GM21360 (cell line): Measurements from ENCODE around the gene RAC3.

Experiments
- ATAC-seq: cut with Tn5 transposase; IDR thresholded peaks from one replicate; pipeline ENCODE4 v1.9.1; 2021; ENCODE audit warnings: mild to moderate bottlenecking, moderate library complexity; ENCODE audit not compliant: unreplicated experiment

Gene RAC3

DNA sequence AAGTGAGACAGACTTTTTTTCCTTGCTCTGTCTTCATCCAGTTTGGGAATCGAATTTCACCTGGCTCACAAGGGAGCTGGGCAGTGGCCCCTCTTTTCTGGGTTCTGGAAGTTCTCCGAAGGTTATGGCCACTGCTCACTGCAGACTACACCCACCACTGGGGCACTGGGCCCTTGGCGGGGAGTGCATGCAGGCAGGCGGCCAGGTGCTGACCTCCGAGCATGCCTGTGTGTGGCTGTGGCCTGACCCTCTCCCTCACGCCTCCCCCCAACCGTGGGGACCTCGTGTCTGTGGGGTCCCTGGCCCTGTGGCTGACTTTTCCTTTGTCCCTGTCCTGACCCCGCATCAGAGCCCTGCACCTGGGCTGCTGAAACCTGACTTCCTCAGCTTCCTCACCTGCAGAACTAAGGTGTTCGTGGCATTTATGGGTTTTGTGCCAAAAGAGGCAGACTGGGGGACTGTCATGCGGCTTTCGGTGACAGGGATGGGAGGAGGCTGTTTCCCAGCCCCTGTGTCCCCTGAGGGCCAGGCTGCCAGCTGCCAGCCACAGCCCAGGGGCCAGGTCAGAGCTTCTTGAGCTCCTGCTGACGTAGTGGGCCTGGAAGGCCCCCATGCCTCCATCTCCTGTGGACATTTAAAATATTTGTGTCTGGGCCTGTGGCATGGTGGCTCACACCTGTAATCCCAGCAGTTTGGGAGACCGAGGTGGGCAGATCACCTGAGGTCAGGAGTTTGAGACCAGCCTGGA is 32.6 kb upstream of the RAC3 start:
- no peak for ATAC-seq

DNA sequence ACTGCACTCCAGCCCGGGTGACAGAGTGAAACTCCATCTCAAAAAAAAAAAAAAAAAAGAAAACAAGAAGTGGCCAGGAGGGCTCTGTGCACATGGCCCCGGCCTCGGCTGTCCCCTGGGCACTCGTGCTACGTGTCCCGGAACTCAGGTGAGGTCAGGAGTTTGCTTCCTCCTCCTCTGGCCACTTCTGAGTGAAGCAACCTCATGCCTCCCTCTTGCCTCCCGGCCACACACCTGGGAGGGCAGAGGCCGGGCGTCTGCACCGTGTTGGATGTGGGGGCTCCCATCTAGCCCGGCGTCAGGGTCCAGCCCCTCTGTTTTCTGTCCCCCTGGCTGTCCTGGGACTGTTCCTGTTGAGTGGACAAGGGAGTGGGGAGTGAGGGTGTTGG is 31.9 kb upstream of the RAC3 start:
- ATAC-seq = no peak

DNA sequence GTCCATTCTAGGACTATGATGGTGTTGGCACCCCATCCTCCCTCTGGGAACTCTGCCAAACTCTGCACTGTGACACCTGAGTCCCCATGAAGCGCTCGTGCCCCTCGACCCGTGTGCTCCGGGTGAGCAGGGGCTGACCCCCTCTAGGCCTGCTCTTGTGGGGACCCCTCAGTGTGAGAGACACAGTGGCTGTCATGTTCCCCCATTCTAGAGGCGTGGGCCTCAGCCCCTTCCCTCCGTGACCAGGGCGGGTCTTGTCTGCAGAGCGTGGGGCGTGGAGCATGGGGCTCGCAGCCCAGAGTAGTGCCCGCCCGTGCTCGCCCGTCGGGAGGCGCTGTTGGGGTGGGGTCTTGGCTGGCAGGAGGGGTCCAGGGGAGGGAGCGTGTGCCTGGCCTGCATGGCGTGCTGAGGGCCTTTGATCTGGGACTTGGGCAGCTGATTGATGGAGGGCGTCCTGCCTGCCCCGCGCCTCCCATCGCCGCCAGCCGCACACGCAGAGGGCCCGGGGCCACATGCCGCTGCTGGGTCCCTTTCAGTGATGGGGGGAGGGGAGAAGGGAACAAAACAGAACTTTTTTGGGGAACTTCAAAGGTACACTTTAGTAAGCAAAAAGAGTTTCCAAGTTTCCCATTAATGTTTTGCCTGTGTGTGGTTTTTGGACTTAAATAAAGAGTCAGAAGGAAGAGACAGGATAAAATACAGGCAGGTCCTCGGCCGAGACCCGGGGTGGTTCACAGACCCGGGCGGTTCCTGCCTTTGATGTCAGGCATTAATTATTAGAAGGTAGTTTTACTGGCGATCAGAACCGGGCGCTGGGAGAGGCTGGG is 31.3 kb upstream of the RAC3 start:
- no peak for ATAC-seq

DNA sequence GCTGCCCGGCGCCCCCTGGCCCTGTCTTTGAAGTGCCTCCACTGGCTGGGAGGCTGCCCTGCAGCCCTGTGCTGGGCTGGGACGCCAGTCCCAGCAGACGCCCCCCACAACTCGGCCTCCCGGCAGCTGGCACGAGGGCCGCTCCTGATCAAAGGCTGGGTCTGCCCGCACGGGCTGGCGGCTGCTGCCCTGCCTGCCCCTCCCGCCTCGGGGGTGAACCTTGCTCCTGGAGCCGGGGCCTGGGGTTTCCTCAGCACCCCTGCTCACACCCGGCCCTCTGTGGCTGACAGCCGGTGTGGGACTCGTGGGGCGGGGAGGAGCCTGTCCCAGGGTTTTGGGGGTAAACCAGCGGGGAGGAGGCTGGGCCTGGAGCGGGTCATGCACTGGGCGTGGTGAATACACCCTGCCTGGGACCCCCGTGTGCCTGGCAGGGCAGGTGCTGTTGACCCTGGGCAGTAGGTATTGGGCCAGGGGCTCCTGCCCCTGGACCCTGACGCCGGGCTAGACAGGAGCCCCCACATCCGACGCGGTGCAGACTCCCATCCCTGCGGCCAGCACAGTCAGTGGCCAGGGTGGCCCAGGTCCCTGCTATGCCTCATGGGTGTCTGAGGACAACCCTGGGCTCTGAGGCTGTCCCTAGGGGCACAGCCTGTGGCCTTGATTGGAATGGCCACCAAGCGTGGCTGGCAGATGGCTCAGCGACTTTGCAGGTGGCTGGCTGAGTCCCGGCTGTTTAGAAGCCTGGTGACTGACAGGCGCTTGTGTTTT is 30.5 kb upstream of the RAC3 start:
- no peak for ATAC-seq

DNA sequence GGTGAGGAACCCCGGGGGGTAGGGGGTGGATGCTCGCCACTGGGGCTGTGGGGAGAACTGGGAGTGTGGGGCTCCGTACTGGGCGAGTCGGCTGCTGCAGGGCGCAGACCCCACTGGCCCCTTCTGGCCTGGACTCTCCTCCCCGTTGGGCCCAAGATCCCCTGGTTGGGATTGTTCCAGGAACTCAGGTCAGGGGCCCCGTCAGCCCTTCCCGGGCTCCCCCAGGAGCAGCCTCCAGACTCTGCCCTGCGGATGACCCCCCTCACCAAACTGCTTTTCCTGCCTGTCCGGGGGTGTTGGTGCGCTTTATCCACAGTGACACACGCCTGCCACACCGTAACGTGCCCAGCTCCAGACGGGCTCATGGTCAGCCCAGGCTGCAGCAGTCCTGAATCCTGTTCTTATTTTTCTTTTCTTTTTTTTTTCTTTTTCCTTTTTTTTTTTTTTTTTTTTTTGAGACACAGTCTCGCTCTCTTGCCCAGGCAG is 29.9 kb upstream of the RAC3 start:
- ATAC-seq = no peak

DNA sequence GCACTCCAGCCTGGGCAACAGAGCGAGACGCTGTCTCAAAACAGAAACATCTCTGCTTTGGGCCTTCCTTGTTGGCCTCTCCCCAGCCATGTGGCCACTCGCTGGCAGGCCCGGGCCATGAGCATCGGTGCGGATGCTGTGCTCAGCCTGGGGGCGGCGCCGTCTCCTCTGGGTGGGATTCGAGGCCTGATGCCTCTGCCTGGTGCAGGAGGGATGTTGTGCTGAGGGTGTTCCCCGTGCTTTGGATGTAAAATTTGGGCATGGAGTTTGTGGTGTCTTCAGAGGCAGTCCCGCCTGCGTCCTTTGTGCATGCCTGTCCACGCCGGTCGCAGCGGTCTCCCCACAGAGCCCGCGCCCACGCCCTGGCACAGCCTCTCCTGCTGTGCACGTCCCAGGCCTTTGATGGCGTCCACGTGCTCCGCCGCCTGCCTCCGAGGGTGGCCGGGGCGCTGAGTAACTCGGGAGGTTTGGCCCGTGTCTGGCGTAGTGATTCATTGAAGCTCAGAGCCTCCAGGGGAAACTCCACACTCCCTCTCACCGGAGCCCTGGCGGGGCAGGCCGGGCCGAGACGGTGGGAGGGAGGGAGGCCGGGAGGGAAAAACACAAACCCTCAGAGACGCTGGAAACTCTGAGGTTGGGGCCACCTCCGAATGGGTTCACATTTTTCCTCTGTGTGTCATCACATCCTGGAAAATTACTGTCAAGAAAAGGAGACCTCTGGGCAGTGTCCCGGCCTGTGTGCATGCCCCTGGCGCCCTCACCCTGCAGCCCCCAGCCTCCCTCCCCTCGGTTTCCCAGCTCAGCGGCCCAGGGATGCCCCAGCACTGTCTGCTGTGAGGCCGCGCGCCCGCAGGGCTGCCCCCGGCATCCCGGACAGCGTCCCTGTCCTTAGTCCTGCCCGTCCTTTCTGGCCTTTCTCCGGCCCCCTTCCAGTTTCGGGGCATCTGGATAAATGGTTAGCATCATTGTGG is 27.8 kb upstream of the RAC3 start:
- ATAC-seq = no peak

GRCh38 chr17:82004517-82005455 is 26.7 kb upstream of the RAC3 start:
- ATAC-seq = no peak

GRCh38 chr17:82005701-82006348 is 25.7 kb upstream of the RAC3 start:
- no peak for ATAC-seq

DNA sequence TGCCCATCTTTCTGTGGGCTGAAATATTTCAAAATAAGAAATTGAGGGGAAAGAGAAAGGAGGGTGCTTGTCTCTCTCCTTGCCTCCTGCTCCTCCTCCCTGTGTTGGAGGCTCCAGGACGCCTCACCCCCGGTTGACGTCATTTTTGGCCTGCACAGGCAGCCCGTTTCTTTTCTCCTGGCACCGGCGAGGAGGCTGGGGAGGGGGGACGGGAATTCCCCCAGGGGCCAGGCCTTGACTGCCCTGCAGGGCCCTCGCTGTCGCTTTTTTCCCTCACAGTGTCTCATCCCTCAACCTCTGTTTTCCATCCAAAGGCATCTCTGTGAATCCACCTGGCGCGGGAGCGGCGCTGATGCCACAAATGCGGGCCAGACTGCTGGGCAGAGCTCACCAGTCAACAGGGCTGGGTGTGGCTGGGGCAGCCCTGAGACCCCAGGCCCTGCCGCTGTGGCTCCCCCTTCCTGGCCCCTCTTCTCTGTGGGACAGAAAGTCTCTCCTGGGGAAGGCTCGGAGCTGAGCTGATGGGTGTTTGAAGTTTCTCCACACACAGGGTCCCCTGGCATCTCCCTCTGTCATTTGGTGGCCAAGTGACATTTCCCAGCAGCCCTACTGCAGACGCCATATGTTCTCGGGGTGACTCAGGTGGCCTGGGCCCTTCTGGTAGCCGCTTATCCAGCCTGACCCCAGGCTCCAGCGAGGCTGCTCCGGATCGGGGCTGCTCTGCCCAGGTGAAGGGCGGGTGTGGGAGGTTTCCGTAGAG is 24.8 kb upstream of the RAC3 start:
- ATAC-seq = no peak

- no peak for ATAC-seq
Measured at GRCh38 chr17:82007228-82007494, 24.3 kb upstream of the RAC3 start.

- ATAC-seq = no peak
Measured at GRCh38 chr17:82007495-82008257, 23.8 kb upstream of the RAC3 start.

DNA sequence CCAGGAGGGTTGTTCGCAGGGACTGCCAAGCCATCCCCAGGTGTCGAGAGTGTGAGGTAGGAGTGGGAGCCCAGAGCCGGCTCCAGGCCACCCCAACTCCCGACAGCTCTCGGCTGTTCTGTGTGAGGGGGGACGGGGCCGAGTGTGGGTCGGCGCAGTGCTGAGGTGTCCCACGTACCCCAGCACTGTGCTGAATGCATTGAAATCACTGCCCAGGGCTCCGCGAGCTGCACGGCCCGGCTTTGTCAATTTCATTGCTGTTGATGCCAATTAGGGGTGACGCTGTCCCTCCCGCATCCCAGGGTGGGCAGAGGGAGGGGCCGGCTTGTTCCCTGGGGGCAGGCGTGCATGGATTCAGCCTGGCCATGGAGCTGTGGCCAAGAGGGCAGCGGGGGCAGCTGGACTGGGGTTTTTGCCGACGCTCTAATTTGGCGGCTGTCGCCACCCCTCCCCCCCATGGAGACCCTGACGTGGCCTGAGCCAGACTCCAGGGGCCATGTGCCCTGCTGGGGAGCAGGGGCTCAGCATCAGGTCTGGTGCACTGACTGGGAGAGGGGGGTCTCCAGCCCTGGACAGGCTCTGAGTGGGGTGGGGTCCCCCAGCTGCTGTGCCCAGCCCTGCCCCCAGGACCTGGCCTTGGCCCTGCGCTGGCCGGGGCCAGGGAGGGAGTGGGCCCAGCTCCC is 23.1 kb upstream of the RAC3 start:
- ATAC-seq = no peak

DNA sequence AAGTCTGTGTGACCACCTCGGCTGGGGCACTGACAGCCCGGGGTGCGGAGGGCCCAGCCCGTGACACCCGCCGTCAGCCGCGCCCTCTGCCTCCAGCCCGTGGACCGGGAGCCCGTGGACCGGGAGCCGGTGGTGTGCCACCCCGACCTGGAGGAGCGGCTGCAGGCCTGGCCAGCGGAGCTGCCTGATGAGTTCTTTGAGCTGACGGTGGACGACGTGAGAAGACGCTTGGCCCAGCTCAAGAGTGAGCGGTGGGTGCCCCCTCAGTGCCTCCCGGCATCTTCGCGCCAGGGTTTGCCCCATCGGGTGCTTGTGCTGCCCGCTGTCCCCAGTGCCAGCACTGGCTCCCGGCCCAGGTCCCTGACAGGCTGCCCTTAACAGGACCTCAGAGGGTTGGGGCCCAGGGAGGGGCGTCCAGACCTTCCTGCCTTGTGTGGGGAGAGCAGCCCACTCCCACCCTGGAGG is 22.5 kb upstream of the RAC3 start:
- ATAC-seq = no peak

DNA sequence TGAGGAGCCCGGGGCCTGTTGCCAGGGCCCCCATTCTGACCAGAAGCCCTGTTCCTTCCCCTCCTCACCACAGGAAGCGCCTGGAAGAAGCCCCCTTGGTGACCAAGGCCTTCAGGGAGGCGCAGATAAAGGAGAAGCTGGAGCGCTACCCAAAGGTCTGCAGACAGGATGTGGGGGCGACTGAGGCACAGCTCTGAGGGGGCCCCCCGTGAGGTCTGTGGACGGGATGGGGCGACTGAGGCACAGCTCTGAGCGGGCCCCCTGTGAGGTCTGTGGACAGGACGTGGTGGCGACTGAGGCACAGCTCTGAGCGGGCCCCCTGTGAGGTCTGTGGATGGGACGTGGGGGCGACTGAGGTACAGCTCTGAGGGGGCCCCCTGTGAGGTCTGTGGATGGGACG is 22.1 kb upstream of the RAC3 start:
- no peak for ATAC-seq

DNA sequence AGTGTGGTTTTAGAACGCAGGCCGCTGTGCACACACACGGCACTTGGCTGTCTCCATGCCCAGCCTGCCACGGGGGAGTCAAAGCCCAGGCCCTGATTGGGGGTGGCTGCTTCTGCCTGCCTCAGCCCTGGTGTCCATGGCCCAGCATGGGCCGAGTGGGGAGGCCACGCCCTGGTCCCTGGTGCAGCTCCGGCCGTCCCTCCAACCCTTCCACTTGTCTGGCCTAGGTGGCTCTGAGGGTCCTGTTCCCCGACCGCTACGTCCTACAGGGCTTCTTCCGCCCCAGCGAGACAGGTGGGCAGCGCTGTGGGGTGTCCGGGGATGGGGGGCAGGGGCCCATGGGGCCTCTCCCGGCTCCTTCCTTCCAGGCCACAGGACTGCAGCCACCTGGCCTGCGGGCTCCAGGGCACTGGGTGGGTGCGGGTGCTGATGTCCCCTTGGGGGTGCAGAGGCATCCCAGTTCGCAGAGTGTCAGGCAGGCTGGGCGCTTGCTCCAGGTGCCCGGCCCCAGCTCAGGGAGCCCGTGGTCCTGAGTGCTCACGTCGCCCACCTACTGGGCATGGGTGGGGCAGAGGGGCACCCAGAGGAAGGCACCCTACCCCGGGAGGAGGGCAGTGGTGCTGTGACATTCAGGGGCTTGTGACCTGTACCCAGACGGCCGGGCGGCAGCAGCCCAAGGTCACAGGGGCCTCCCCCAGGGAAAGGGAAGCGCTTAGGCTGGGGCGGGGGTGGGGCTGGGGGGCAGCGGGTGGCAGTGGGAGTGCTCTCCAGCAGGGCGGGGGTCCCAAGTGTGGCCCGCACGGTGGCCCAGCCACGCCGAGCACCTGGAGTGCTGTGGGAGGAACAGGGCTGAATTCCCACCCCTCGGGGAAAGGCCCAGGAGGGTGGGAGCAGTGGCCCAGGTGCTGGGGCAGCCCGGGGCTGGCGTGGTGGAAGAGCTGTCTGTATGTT is 20.6 kb upstream of the RAC3 start:
- ATAC-seq = no peak
